CD4-positive, alpha-beta T cell treated with Interleukin-2 at 100 ng/mL for 4 hours (primary cell): ENCODE measurements around the gene EIF3D.
"Not testable (repeated sequence)": the region's sequence is repeated elsewhere in the genome, so short reads cannot be mapped to it uniquely, and the experiment has no call there.

ENCODE experiments used
- DNase-seq: peaks from one replicate; pipeline ENCODE4 v3.0.0-alpha.2; 2020; ENCODE audit warnings: low spot score

EIF3D gene

GRCh38 chr22:36549033-36549432, 20.1 kb upstream of the EIF3D start:
- no peak for DNase-seq

DNA sequence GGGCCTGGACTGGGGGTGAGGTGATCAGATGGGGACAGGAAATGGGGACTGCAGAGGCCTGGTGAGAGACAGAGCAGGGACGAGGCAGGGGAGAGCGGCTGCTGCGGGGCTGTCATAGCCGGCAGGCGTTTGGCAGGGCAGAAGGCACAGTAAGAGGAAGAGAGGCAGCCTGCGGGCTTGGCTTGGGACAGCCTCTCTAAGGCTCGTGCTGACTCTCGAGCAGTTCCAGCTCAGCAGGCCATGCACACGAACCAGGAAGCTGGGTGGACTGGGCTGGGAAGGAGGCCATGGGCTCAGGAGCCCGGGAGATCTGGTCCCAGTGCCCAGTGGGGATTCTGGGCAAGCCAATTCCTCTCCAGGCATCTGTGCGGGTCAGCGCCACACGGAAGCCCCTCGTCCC, 19.6 kb upstream of the EIF3D start:
- DNase-seq = no peak

DNA sequence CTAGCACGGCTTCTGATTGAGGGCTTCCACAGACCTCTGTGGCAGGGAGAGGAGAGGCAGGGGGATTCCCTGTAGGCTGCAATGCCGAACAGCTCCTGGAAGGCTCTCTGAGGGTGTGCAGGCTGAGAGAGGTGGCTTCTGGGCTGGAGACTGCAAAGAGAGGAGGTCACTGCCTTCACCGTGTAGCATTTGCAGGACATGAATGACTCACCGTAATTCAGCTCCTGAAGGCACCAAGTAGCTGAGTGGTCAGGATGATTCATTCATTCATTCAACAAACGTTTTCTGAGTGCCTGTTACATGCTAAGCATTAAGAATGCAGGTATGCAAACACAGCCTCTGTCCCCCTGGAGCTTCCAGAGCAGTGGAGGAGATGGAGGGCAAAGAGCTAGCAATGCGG, 18.0 kb upstream of the EIF3D start:
- DNase-seq = no peak

GRCh38 chr22:36546092-36546804, 17.3 kb upstream of the EIF3D start:
- DNase-seq = no peak

GRCh38 chr22:36544107-36544620, 15.2 kb upstream of the EIF3D start:
- DNase-seq = no peak

DNA sequence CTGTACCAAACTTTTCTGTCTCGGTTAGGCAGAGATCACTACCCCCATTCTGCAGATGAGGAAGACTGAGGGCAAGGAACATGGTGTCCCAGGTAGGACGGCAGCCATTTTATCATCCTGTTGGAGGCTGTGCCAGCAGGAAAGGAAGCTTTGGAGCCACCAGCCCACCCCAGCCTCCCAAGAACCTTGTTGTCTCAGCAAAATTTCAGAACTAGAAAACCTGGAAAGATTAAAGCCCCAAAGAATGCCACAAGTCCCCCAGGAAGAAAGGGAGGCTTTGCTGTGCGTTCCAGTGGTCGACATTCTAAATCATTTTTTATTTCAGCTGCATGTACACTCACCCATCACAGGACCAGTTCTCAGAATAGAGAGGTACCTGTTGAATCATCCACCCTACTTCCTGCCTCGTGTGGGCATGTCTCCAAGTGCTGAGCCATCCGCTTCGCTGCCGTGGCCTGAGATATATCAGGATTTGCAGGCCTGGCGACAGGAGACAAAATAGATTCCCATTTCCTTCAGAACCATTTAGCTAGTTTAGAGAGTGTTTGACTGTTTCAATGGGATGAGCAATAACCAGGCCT, 13.0 kb upstream of the EIF3D start:
- DNase-seq = peak; percentile 48

DNA sequence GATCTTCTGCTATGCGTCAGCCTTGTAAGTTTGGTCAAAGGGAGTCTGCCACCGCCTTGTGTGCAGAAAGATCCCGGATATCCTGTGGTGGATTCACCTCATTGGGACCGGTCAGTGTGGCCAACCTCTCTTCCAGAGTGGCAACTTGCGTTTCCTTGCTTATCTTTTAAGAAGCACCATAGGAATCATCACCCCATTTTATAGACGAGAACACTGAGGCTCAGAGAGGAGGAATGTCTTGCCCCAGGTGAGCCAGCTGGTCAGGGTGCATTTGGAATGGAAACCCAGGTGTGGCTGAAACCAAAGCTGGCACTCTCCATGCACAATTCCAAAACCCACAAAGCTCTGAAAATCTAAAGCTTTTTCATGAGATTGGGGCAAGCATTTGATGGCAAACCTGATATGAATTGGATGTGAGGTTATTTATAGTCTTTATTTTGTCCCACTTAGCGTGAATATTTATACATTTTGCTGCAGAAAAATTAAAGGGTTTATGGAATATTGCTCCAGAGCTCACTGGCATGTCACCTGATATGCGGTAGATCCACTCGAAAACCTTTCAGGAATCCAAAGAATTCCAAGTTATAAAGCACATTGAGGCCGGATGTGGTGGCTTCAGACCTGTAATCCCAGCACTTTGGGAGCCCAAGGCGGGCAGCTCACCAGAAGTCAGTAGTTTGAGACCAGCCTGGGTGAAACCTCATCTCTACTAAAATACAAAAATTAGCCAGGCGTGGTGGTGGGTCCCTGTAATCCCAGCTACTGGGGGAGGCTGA, 12.1 kb upstream of the EIF3D start:
- DNase-seq = no peak

GRCh38 chr22:36538529-36538928, 9.6 kb upstream of the EIF3D start:
- no peak for DNase-seq

DNA sequence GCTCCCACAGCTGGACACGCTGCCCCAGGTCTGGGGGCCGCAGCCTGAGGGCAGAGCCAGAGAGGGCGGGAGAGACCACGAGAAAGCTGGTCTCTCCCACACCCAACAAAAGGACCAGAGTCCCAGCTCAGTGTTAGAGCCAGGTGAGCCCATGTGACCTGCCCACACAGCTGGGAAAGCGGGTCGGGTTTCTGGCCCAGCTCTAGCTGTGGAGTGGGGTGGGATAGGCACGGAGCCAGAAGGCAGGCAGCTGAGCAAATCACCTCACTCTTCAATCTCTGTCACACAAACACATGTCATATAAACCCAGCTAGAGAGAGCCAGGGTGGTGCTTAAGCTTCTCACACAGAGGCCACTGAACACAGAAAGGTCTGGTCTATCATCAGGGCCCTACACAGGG, 7.8 kb upstream of the EIF3D start:
- DNase-seq = no peak

DNA sequence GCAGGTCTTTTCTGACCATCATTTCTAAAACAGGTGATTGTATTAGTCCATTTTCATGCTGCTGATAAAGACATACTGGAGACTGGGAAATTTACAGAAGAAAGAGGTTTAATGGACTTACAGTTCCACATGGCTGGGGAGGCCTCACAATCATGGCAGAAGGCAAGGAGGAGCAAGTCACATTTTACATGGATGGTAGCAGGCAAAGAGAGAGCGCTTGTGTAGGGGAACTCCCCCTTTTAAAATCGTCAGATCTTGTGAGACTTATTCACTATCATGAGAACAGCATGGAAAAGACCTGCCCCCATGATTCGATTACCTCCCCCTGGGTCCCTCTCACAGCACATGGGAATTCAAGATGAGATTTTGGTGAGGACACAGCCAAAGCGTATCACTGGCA, 4.4 kb upstream of the EIF3D start:
- not testable (repeated sequence) for DNase-seq

GRCh38 chr22:36532466-36532865, 3.5 kb upstream of the EIF3D start:
- no peak for DNase-seq

DNA sequence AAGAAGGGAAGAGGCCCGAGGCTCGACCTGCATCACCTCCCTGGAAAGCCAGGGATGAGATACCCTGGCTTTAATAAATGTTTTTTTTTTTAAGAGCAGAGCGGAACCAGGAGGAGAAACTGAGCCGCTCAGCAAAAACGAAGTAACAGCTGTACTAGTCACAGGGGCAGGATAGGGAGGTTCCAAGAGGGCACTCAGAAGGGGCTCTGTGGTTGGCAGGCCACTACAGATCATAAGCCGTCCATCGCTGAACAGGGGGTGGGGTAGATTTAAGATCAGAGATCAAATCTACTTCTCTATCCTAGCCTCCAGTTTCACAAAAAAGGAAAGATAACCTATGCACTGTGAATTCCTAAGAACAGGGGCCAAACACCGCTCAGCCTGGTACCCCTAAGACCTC, 625 bp downstream of the EIF3D start:
- no peak for DNase-seq

DNA sequence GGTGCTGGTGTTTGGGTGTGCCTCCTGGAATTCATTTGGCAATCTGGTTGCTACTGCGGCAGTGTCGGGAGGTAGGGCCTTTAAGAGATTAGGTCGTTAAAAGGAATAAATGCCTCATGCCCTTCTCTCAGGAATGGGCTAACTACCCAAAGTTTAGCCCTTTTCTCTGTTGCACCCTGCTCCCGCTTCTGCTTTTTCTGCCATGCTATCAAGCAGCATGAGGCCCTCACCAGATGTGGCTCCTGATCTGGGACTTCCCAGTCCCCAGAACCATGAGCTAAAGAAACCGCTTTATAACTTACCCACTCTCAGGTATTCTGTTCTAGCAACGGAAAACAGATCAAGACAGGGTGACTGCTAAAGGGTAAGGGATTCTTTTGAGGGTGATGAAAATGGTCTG, 6.3 kb downstream of the EIF3D start:
- no peak for DNase-seq

- DNase-seq = no peak
Observed at GRCh38 chr22:36520423-36520822, 8.5 kb downstream of the EIF3D start.

DNA sequence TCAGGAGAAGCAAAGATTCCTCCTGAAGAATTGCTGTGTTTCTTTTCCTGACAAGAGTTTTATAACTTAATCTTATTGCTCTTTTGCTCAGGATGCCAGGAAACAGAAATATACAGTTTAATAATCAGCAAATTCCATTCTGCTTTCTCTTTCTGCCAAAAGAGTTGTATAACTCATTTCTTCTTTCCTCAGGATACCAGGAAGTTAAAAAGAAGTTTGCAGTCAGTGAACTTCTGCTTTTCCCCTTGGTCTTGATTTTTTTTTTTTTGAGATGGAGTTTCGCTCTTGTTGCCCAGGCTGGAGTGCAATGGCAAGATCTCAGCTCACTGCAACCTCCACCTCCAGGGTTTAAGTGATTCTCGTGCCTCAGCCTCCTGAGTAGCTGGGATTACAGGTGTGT, 9.1 kb downstream of the EIF3D start:
- not testable (repeated sequence) for DNase-seq

- no peak for DNase-seq
Observed at GRCh38 chr22:36514766-36515165, 14.2 kb downstream of the EIF3D start.

GRCh38 chr22:36512991-36513390, 16.0 kb downstream of the EIF3D start:
- DNase-seq = no peak

DNA sequence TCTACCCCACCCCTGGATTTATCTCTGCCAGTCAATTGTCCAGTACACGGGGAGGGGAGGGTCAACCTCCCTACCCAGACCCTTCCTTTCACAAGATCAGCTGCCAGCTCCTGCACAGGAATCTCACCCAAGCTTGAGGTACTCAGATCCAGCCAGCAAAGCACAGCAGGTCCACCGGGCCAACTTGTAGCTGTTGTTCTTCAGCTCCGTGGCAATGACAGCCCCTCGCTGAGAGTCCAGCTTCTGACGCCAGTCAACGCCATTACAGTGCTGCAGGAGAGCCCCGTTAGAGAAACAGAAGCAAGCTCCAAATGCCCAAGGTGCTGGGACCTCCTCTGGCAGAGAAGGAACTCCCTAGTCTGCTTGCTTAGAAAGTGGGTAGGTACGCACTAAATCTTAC, 16.6 kb downstream of the EIF3D start:
- no peak for DNase-seq

DNA sequence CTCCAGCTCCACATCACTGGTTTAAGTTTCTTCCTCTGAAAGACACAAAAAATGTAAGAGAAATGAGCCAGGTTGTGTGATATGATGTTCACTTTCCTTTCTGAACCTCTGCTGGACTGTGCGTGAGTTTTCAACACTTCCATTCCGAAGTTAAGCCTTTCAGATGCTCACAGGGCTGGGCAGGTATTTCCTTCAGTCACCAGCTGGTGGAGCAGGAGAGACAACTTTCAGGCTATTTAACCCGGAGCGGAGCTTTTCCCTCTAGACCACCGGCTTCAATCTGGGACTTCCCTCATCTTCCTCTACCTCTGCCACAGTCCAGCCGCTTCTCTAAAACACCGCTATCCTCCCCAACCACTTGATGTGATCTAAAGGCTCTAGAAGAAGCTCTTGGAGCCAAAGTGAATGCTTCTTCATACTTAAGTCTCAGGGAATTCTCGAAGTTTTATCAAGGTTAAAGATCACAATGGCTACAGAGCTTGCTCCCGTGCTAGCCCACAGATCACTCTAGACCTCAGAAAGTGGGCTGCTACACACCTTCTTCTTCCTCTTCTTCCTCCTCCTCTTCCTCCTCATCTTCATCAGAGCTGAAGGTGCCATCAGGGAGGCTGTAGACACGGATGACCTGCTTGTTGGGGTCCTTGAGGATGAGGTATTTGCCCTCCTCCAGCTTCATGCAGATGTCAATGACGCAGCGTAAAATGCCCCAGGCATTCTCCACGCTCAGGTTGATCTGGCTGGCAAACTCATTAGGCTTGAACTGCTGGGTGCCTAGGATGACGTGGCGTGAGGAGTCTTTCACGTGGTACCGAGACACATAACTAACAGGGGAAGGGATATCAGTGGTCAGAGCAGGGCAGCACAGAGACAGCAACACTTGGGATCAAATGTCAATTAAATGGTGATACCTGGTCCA, 17.7 kb downstream of the EIF3D start:
- DNase-seq = peak; percentile 39

- DNase-seq = no peak
Observed at GRCh38 chr22:36510384-36510783, 18.6 kb downstream of the EIF3D start.

GRCh38 chr22:36507518-36508010, 21.4 kb downstream of the EIF3D start:
- no peak for DNase-seq
